Measurements from ENCODE around the gene DOCK1.
A peak's percentile ranks its signal among the peaks of the same experiment; 100 is the strongest.

Gene DOCK1

GRCh38 chr10:127218658-127219057, 313.4 kb downstream of the DOCK1 start:
- no peak for DNase-seq (ENCODE audit: low read depth)

GRCh38 chr10:127221281-127221680, 316.1 kb downstream of the DOCK1 start:
- no peak for DNase-seq (ENCODE audit: low read depth)

- DNase-seq (ENCODE audit: low read depth) = no peak
These were observed 321.8 kb downstream of the DOCK1 start for GRCh38 chr10:127227027-127227426.

- no peak for DNase-seq (ENCODE audit: low read depth)
These were observed 322.4 kb downstream of the DOCK1 start for GRCh38 chr10:127227663-127228062.

DNA sequence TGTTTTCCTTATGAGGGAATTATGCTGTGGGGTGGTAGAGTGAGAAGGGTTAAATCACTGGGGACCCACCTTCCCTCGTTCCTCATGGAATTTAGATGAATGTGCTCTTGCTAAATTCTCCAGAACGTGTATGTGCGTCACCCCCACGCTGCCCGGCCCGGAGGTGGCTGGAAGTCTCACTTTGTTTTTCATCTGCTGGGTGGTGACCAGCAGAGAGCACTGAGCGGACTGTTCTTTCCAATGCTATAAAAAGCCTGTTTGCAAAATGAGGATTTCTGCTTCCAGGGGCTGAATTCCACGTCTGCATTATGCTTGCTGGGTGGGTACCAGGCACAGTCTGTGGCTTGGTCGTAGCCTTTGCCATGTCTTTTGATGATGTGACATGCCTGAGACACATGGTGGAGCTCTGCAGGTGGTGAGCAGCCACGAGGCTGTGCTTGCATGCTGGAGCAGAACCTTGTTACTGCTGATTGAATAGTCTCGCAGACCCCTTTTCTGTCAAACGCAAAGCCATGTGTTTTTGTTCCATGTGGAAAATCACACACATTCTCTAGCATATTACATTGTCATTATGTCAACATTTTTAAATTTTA, 323.1 kb downstream of the DOCK1 start:
- DNase-seq (ENCODE audit: low read depth) = no peak

- DNase-seq (ENCODE audit: low read depth) = no peak
These were observed 329.1 kb downstream of the DOCK1 start for GRCh38 chr10:127234306-127234800.

DNA sequence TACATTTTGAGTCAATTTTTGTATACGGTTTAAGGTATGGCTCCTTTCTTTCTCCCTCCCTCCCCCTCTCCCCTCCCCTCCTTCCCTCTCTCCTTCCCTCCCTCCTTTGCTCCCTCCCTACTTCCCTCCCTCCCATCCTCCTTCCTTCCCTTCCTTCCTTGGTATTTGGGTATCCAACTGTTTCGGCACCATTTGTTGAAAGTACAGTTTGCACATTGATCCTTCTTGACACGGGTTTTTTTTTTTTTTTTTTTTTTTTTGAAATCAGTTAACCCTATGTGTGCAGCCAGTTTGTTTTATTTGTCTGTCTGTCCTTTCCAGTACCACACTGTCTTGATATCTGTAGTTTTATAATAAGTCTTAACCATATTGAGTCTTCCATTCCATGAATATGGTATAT, 331.0 kb downstream of the DOCK1 start:
- DNase-seq (ENCODE audit: low read depth) = no peak

GRCh38 chr10:127242914-127243313, 337.7 kb downstream of the DOCK1 start:
- DNase-seq (ENCODE audit: low read depth) = no peak

DNA sequence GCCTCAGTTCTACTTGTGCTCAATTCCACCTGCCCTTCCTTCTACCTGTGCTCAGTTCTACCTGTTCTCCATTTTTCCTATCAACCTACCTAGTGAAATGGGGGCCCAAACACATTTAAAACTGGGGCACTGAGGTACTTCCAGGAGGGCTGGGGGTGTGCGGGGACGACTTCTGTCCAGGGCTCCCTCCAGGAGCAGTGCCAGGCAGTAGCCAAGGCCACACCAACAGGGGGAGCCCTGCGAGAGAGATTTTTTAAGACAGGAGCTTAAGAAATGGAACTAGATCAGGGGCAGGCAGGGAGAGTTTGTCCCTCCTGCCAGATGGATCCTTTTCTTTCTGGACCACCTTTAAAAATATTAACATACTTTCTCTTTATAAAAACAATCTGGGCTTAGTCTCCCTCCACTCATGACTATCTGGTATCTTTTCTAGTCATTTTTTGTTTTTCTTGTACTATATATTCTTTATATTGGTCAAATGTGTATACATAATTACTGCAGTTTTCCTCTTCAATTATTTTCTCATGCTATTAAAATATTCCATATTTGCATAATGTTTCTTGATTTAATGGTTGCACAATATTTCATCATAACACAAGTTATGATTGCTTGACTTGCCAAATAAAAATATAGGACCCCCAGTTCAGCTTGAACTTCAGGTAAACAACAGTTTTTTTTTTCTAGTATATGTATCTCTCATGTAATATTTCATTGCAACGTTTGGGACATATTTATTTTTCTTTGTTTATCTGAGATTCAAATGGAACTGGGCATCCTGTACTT, 338.5 kb downstream of the DOCK1 start:
- peak; percentile 5 for DNase-seq (ENCODE audit: low read depth)

DNA sequence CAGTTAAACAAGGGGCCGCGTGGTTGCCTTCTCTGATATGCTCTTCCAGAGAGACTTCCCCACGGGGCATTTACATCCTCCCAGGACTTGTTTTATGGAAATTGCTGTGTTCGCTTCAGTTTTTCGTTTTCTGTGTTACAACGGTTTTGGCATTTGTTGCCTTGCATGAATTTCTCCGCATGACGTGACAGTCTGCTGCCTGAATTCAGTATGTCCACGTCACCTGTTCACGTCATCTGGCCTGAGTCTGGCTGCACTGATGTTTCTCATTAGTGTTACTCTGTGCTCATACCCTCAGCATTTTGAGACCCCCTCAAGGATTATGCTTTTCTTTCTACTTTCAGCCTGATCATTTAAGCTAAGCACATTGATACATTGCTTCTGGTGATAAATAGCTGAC, 340.2 kb downstream of the DOCK1 start:
- no peak for DNase-seq (ENCODE audit: low read depth)

DNA sequence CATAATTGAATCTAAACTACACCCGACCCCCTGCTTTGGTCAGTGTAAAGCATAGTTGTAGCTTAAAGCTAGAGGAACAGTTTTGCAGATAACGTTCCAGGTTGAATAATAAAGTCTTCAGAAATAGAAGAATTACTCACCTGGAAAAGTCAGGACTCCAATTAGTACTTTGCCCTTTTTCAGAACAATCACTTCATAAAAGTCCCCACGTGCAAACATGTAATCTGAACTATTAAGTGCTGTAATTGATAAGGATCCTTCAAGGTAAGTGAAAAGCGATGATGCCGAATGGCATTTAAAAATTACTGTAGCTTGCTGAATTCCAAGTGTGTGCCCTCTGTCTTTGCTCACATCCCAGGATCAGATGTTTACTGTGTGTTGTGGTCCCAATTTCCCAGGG, 344.8 kb downstream of the DOCK1 start:
- DNase-seq (ENCODE audit: low read depth) = no peak

- DNase-seq (ENCODE audit: low read depth) = no peak
These were observed 347.6 kb downstream of the DOCK1 start for GRCh38 chr10:127252818-127253217.

GRCh38 chr10:127254276-127254675, 349.0 kb downstream of the DOCK1 start:
- DNase-seq (ENCODE audit: low read depth) = no peak

DNA sequence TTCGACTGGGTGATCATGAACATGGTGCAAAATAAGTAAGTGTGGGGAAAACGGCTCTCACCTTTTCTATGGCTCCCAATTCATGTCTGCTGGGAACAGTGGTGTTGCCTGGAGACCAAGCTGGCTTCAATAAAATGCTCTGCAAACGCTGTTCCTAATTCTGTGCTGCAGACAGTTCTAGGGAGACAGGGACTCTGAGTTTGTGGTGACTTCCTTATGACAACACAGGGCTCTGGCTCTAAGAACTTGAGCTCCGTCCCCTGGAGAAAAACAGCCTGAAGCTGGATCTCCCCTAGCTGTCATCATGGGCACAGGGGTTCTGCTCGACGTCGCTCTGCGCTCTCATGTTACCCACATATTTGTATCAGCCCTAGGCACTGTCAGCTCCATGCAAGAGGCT, 352.2 kb downstream of the DOCK1 start:
- DNase-seq (ENCODE audit: low read depth) = no peak

DNA sequence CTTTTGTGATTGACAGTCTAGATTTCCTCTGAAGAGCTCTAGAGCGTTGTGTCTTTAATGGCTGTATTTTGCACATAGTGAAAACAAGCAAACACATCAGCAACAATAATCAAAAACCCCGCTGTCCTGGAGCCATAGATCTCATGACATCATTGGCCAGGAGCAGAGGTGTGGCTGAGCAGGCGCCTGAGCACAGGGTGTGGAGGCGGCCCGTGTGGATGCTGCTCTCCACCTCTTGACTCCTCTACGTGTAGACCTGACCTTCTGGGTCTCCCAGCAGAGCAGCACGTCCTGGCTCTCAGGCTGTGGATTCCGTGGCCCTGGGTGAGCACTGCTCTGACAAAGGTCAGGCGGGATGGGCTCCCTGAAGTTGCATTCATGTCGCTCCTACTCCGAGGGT, 354.1 kb downstream of the DOCK1 start:
- no peak for DNase-seq (ENCODE audit: low read depth)

GRCh38 chr10:127262606-127263005, 357.4 kb downstream of the DOCK1 start:
- no peak for DNase-seq (ENCODE audit: low read depth)

- DNase-seq (ENCODE audit: low read depth) = no peak
These were observed 360.1 kb downstream of the DOCK1 start for GRCh38 chr10:127265288-127265687.

DNA sequence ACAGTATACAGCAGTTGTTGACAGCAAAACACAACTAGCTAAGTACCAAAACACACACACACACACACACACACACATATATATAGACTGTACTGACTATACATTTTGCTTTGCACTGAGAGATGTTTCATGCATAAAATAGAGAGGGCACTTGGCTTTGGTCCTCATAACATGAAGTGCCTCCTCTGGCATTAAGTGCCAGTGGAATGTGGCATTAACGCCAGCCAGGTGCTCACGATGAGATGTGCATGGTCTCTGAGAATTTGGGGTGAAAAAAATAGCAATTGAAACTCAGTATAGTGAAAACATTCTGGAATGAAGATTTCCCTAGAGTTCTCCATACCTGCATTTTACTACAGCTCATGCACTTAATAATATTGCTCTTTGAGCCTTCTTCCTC, 361.2 kb downstream of the DOCK1 start:
- no peak for DNase-seq (ENCODE audit: low read depth)

- DNase-seq (ENCODE audit: low read depth) = no peak
These were observed 362.2 kb downstream of the DOCK1 start for GRCh38 chr10:127267442-127267841.

GRCh38 chr10:127272076-127272475, 366.8 kb downstream of the DOCK1 start:
- no peak for DNase-seq (ENCODE audit: low read depth)

DNA sequence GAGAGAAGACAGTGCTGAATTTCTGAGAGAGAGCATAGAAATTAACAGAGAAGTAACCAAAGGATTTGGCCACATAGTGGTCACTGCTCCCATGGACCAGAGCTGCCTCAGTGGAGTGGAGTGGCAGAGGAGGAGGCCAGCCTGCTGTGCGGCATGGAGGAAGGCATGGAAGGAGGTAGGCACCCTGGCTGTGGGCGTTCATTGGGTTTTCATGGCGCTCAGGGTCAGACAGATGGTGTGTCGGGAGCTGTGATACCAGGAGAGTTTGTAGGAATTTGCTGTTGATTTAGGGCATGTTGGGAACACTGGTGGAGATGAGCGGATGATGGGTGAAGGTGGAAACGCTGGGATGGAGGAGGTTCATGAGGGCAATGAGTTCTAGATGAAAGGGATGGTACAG, 370.0 kb downstream of the DOCK1 start:
- no peak for DNase-seq (ENCODE audit: low read depth)

DNA sequence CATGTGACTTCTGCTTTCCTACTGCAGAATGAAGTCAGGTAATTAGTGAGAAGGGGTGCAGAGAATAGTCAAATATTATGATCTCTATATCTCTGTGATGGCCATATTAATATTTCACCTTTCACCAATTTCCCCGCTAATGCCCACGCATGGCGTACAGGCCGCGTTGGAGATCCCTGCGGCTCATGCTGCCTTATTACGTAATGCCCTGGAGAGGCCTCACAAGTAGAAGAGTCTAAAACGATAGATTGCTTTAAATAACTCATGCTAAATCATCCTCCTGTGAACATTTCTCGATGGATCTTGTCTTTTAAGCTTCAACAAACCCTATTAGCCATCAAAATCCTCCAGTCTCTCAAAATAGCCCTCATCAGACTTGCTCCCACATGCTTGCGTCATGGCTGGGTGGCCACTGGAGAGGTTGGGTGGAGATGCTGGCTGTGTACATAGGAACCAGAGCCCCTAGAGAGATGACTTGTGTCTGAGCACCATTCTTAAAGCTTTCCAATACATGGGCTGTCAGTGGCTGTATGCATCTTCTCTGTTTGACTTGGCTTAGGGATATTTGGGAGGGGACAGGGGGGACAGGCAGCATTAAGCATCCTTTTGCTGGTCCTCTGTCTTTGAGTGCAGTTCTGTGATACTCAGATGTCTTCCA, 370.7 kb downstream of the DOCK1 start:
- DNase-seq (ENCODE audit: low read depth) = no peak

DNA sequence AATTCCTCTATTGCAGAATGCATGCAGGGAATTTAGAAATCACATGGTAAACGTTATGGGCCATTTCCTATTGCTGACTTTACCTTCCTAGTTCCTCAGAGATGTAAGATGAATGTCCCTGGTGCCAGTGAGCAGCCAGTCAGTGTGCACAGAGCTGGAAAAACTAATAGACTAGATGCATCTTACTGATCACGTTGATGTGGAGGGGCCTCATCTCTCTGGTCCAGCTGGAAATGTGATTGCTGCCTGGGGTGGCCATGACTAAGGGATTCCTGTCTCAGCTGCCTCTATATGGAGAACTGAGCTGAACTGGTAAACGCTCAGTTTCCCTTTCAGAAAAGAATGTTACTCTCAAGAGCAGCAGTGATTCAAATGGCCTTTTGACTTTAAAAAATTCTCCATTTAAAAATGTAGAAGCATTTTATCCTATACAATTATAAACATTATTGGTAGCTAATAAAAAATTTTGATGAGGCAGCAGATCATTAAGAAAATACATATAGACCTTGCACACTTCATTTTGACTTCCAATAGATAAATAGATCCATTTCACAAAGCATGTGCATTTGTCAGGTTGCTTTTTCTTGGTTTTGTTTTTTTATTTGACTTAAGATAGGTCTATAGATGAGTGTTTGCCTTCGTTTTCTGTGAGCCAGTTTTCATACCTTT, 371.7 kb downstream of the DOCK1 start:
- DNase-seq (ENCODE audit: low read depth) = no peak
